T-helper 2 cell treated with Interferon-gamma antibody and Interleukin-4, amounts not matched to agents 5 μg/mL and 100 μg/mL, for 36 hours (primary cell): ENCODE data around the gene CHMP5.

Experiments used
- DNase-seq: peaks from one replicate; pipeline ENCODE4 v3.0.0; 2021; ENCODE audit warnings: low spot score
- H3K27ac Mint-ChIP-seq: one replicate; pipeline ENCODE4 v1.8.0; 2021; ENCODE audit warnings: mild to moderate bottlenecking, mixed read lengths
- H3K27me3 Mint-ChIP-seq: one replicate; pipeline ENCODE4 v1.8.0; 2021; ENCODE audit warnings: low read depth, mixed read lengths
- H3K36me3 Mint-ChIP-seq: one replicate; pipeline ENCODE4 v1.8.0; 2021; ENCODE audit warnings: low read depth, mixed read lengths
- H3K4me1 Mint-ChIP-seq: one replicate; pipeline ENCODE4 v1.8.0; 2021; ENCODE audit warnings: low read depth, mixed read lengths
- H3K4me3 Mint-ChIP-seq: one replicate; pipeline ENCODE4 v1.8.0; 2022; ENCODE audit warnings: mild to moderate bottlenecking, moderate library complexity, mixed read lengths
- H3K9me3 Mint-ChIP-seq: one replicate; pipeline ENCODE4 v1.8.0; 2021; ENCODE audit warnings: mixed read lengths

CHMP5 gene

GRCh38 chr9:33254211-33254610 is 10.6 kb upstream of the CHMP5 start:
- Mint-ChIP-seq H3K27me3 (no peaks in the 10 kb centered on the region), H3K9me3 (no peaks in the 10 kb centered on the region), H3K4me3 (no peak overlapping the region), H3K36me3 (peaks cover 51% of the 10 kb centered on the region), H3K27ac (no peak overlapping the region), H3K4me1 (no peaks in the 10 kb centered on the region)
- no peak for DNase-seq

DNA sequence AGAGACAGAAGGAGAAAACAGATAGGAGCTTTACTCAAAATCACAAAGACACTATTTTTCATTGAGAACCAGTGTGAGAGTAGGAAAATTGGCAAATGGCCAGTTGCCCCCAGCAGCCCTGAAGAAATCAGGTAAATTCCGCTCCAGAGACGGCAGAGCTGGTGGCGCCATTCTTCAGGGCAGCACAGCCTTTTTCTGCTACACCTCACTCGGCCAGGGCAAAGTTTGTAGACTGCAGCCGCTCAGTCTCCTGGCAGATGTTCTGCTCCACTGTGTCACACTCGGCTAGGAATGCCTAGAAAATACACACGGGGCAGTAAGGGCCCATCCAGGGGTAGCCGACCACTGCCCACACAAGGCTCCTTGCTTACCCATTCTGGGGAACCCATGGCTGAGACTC is 9.8 kb upstream of the CHMP5 start:
- DNase-seq: no peak
- H3K4me3 Mint-ChIP-seq: no peak overlapping the region
- H3K27ac Mint-ChIP-seq: no peak overlapping the region
- H3K9me3 Mint-ChIP-seq: no peaks in the 10 kb centered on the region
- peaks cover 3% of the 10 kb centered on the region for H3K4me1 Mint-ChIP-seq
- H3K27me3 Mint-ChIP-seq: no peaks in the 10 kb centered on the region
- peaks cover 59% of the 10 kb centered on the region for H3K36me3 Mint-ChIP-seq

- no peak for DNase-seq
- no peaks in the 10 kb centered on the region for H3K9me3 Mint-ChIP-seq
- H3K36me3 Mint-ChIP-seq: peaks cover 64% of the 10 kb centered on the region
- H3K27me3 Mint-ChIP-seq: no peaks in the 10 kb centered on the region
- peaks cover 3% of the 10 kb centered on the region for H3K4me1 Mint-ChIP-seq
- H3K4me3 Mint-ChIP-seq: no peak overlapping the region
- no peak overlapping the region for H3K27ac Mint-ChIP-seq
These were observed 9.4 kb upstream of the CHMP5 start for GRCh38 chr9:33255471-33255870.

- H3K27ac Mint-ChIP-seq: no peak overlapping the region
- H3K36me3 Mint-ChIP-seq: peaks cover 70% of the 10 kb centered on the region
- H3K9me3 Mint-ChIP-seq: no peaks in the 10 kb centered on the region
- H3K4me3 Mint-ChIP-seq: no peak overlapping the region
- no peak for DNase-seq
- H3K27me3 Mint-ChIP-seq: no peaks in the 10 kb centered on the region
- H3K4me1 Mint-ChIP-seq: peaks cover 3% of the 10 kb centered on the region
These were observed 8.6 kb upstream of the CHMP5 start for GRCh38 chr9:33256236-33256635.

DNA sequence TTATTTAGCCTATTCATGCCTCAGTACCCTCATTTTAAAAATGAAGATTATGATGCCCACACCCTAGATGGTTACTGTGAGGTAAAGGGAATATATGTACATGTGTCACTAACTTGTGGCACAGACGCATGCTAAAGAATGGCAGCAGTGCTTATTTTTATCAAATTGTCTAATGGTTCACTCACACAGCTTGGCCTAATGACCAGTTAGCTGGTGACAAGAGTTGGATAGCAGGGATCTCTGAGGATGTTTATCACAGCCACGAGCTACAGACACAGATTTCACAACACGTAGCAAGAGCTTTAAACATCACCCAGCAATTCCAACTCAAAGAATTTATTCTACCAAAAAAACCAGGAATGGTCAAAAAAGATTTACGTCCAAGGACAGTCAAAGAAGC is 7.6 kb upstream of the CHMP5 start:
- Mint-ChIP-seq H3K4me1 (peaks cover 3% of the 10 kb centered on the region), H3K27ac (no peak overlapping the region), H3K9me3 (no peaks in the 10 kb centered on the region), H3K4me3 (no peak overlapping the region), H3K36me3 (peaks cover 76% of the 10 kb centered on the region), H3K27me3 (no peaks in the 10 kb centered on the region)
- DNase-seq: no peak

GRCh38 chr9:33260372-33260771 is 4.5 kb upstream of the CHMP5 start:
- Mint-ChIP-seq H3K4me3 (no peak overlapping the region), H3K36me3 (peaks cover 69% of the 10 kb centered on the region), H3K27me3 (no peaks in the 10 kb centered on the region), H3K27ac (no peak overlapping the region), H3K4me1 (peaks cover 13% of the 10 kb centered on the region), H3K9me3 (no peaks in the 10 kb centered on the region)
- no peak for DNase-seq

- Mint-ChIP-seq H3K4me1 (peaks cover 37% of the 10 kb centered on the region), H3K36me3 (peaks cover 67% of the 10 kb centered on the region)
These were observed 1.5 kb upstream of the CHMP5 start for GRCh38 chr9:33263131-33264002.

DNA sequence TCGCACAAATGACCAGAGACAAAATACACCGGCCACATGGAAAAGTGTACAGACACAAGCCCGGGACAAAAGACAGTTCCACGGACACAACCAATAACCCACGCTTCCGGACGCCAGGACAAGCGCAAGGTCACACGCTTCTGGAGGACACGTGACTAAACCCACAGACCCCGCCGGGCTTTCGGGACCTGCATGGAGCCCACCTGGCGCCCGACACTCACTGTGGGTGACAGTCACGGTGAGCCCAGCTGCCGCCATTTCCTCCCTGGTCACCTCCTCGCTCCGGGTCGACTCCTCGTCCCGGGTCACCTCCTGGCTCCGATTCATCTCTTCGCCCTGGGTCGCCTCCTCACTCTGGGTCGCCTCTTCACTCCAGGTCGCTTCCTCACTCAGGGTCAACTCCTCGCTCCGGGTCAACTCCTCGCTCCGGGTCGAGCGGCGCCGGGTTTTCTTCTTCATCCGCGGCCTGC is 811 bp upstream of the CHMP5 start:
- H3K36me3 Mint-ChIP-seq: peaks cover 65% of the 10 kb centered on the region
- no peaks in the 10 kb centered on the region for H3K9me3 Mint-ChIP-seq
- H3K27me3 Mint-ChIP-seq: no peaks in the 10 kb centered on the region
- H3K27ac Mint-ChIP-seq: peak overlapping the region; percentile 91
- peaks cover 38% of the 10 kb centered on the region for H3K4me1 Mint-ChIP-seq
- peak overlapping the region; percentile 92 for H3K4me3 Mint-ChIP-seq
- peak; percentile 35 for DNase-seq

More at GRCh38 chr9:33263131-33264002, 1.5 kb upstream of the CHMP5 start:
- H3K9me3 Mint-ChIP-seq: no peaks in the 10 kb centered on the region
- peak overlapping the region; percentile 92 for H3K4me3 Mint-ChIP-seq
- no peak for DNase-seq
- H3K27me3 Mint-ChIP-seq: no peaks in the 10 kb centered on the region
- peak overlapping the region; percentile 91 for H3K27ac Mint-ChIP-seq

DNA sequence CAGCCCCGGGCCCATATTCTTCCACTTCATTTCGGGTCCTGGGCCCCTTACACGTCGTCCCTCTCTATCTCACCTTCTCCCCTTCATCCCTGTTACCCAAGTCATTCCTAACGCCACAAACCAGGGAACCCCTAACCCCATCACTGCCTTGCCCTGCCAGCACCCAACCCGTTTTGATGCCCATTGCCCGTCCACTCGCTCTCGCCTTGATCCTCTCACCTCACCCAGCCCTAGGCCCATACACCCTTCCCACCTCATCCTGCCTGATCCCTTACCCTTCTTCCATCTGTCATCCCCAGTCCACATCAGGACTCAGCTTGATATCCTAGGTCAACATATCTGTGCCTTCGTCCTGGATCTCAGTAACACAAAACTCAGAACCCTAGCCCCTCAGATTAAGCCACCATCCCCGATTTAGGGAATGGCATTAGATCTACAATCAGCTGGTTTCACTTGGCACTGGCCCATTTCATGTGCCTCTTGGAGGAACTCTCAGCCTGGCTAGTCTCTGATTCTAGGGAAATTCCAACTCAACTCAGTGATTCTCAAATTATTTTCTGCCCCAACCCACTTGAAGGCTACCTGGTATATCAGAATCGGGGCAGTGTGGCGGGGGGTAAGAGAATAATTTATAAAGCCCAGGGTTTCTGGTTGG is 489 bp downstream of the CHMP5 start:
- Mint-ChIP-seq H3K4me1 (peaks cover 37% of the 10 kb centered on the region), H3K27ac (peak overlapping the region; percentile 97), H3K4me3 (peak overlapping the region; percentile 97), H3K36me3 (peaks cover 55% of the 10 kb centered on the region), H3K9me3 (no peaks in the 10 kb centered on the region), H3K27me3 (no peaks in the 10 kb centered on the region)
- DNase-seq: no peak

GRCh38 chr9:33267151-33267767 is 2.4 kb downstream of the CHMP5 start:
- Mint-ChIP-seq H3K27ac (peak overlapping the region; percentile 54), H3K36me3 (peaks cover 56% of the 10 kb centered on the region), H3K27me3 (no peaks in the 10 kb centered on the region), H3K4me3 (peak overlapping the region; percentile 97), H3K4me1 (peaks cover 38% of the 10 kb centered on the region), H3K9me3 (no peaks in the 10 kb centered on the region)
- DNase-seq: no peak

- Mint-ChIP-seq H3K27ac (no peak overlapping the region), H3K27me3 (no peaks in the 10 kb centered on the region), H3K9me3 (no peaks in the 10 kb centered on the region), H3K36me3 (peaks cover 56% of the 10 kb centered on the region), H3K4me1 (peaks cover 35% of the 10 kb centered on the region), H3K4me3 (no peak overlapping the region)
- no peak for DNase-seq
These were observed 5.3 kb downstream of the CHMP5 start for GRCh38 chr9:33270146-33270545.

GRCh38 chr9:33272061-33272460 is 7.2 kb downstream of the CHMP5 start:
- Mint-ChIP-seq H3K9me3 (no peaks in the 10 kb centered on the region), H3K27ac (peak overlapping the region; percentile 44), H3K27me3 (no peaks in the 10 kb centered on the region), H3K4me1 (peaks cover 21% of the 10 kb centered on the region), H3K36me3 (peaks cover 57% of the 10 kb centered on the region), H3K4me3 (no peak overlapping the region)
- no peak for DNase-seq

- peaks cover 11% of the 10 kb centered on the region for H3K4me1 Mint-ChIP-seq
- H3K27ac Mint-ChIP-seq: peak overlapping the region; percentile 50
- no peak overlapping the region for H3K4me3 Mint-ChIP-seq
- H3K36me3 Mint-ChIP-seq: peaks cover 61% of the 10 kb centered on the region
- no peak for DNase-seq
- no peaks in the 10 kb centered on the region for H3K27me3 Mint-ChIP-seq
- H3K9me3 Mint-ChIP-seq: no peaks in the 10 kb centered on the region
These were observed 8.6 kb downstream of the CHMP5 start for GRCh38 chr9:33273266-33273971.
